HG03442 (cell line): ENCODE measurements around the gene ARG1.

Experiments
- ATAC-seq: cut with Tn5 transposase; IDR thresholded peaks from one replicate; pipeline ENCODE4 v1.9.1; 2021; ENCODE audit warnings: mild to moderate bottlenecking, moderate library complexity; ENCODE audit not compliant: unreplicated experiment

Gene ARG1

DNA sequence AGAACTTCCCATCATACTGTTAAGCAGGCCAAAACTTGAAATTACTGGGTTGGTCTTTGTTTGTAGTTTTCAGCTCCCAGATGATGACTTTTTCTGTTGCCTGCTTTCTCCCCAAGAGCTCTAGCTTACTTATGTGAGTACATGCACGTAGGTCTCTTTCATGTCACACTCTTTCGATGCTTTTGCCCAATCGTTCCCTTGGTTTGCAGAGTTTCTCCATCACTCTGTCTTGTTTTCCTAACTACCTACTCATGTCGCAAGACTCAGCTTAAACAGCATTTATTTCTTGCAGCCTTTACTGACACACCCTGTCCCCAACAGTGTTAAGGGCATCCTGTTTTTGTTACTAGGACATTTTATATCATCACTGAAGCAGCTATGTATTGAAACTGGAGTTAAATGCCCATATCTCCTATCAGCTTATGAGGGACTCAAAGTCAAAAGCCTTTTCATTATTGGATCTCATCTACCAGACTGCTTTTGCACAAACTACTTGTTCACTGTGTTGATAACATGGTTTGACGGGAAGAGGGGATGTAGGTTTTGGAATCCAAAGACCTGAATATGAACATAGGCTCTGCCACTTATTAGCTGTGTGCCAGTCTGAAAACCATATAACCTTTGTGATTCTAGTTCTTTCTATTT lies 2.9 kb downstream of the ARG1 start:
- ATAC-seq: no peak

DNA sequence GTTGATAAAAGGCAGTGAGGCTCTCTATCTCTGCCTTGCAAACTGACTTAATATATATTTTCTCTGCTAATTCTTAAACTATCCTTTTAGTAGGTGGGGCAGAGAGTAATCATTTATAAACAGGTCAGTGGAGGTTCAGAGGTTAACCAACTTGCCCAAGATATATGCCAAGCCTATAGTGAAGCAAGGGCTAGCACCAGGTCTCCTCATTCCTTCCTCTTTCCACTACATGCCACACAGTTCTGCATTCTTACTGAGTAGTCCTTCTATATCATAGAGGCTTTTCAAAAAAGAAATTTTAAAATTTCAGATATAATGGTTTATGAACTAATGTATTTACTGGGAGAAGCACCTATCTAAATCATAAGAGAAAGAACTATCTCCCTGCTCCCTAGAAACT lies 8.5 kb downstream of the ARG1 start:
- no peak for ATAC-seq

DNA sequence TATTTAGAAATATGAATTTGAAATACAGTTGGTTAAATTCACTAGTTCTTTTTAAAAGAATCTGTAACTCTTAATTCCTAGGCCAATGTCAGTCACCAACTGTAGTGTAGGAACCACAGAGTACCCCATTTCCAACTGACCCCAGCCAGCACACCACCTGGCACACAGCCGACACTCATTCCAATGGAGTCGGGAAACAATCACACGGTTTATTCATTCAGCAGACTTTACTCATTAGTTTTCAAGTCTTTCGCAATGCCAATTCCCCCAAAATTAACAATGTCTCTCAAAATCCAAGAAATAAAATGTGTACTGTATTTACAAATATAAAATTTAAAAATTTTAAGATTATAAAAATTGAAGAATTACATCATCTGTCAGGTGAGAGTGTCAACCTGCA lies 13.5 kb downstream of the ARG1 start:
- no peak for ATAC-seq

DNA sequence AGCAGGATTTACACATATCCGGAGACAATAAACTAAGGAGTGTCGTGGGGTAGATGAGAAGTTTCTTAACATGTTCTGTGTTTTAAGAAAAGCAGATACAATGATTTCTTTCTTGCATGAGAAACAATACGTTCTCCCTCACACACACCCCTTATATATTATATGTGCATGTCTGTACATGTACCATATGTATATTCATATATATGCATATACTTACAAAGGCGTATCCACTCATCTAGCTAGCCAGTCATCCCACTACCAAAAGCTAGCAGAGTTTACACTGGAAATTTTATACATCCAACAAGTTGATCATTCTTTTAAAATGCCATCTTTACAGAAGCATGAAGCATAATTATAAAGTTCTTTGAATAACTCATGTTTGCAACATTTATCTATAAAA lies 14.9 kb downstream of the ARG1 start:
- ATAC-seq: no peak

- no peak for ATAC-seq
Observed at GRCh38 chr6:131588643-131589042, 15.6 kb downstream of the ARG1 start.

DNA sequence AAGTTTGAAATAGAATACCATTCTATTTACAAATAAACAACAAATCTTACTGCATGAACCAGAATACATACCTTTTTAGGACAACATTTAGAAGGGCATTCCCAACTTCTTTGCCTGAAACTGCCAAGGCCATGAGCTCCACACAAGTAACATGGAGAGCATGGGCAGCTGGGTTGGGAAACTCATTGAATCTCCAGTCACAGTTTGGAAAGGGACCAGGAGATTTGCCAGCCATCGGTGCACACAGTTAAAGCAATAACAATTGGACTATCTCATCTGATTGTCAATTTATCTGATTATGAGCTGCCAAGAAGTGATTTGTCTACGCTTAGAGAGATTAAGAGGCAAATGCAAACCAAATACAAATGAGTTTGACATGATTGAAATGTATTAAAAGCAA lies 19.9 kb downstream of the ARG1 start:
- ATAC-seq: no peak

- ATAC-seq: no peak
Observed at GRCh38 chr6:131594074-131594473, 21.0 kb downstream of the ARG1 start.

- no peak for ATAC-seq
Observed at GRCh38 chr6:131597446-131597845, 24.4 kb downstream of the ARG1 start.

GRCh38 chr6:131600716-131601115 lies 27.7 kb downstream of the ARG1 start:
- ATAC-seq: no peak

DNA sequence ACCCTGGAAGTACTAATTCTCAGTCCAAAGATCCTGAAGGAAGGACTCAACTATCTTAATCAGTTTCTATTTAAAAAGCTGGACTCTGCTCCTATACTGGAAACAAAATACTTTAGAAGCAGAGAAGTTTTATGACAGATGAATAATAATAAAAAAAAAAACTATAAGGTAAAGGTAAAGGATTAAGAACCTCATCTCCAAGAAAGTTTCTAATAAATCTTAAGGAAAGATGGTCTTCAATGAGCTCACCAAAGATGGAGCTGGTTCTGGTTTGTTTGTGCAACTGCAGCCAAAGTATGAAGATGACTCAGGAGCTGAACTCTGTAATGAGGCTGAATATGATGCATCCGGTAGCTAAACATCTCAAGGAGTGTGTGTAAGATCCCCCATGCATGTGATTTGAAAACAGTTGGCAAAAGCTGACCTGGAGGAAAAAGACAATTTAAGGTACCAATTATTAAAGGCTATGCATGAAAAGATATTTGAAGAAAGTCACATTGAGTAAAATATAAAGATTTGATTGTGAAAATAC lies 29.8 kb downstream of the ARG1 start:
- no peak for ATAC-seq

GRCh38 chr6:131613296-131613925 lies 40.4 kb downstream of the ARG1 start:
- no peak for ATAC-seq

DNA sequence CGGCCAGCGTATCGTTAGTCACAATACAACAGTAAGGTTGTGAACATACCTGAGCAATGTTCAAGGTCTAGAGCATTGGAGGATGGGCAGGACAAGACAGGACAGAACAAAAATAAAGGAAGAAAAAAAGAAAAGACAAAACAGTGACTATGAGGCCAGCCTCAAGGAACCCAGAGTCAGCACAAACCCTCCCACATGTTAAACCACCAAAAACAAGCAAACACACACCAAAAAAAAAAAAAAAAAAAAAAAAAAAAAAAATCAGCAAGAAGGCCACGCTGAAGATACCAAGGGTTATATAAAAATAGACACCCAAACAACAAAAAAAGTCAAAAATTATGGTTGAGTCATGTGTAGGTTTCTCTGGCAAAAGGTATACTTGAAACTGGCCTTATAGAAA lies 42.2 kb downstream of the ARG1 start:
- no peak for ATAC-seq

- ATAC-seq: peak; percentile 98
Observed at GRCh38 chr6:131627724-131628682, 55.0 kb downstream of the ARG1 start, which contains the start of gene MED23. Gene MED23 (minus strand): TSS chr6:131628242. CDS start chr6:131628049, 193 bp downstream.

DNA sequence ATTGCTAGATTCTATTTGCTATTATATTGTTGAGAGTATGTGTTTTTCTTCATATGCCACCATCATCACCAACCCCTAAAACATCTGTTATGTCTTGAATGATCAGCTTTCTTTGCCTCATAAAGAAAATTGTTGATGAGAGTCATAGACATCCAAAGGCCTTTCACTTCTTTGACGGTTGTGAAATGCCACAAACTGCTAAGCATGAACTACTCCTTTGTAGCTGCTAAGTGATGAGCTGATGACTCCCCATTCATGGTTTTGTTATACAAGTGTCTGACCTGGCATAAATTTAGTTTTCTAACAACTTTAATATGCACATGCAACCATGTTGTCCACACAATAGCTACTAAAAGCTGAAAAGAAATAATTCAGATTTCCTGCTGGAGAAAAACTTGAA lies 55.7 kb downstream of the ARG1 start:
- ATAC-seq: no peak

GRCh38 chr6:131629651-131630050 lies 56.6 kb downstream of the ARG1 start:
- no peak for ATAC-seq

- ATAC-seq: no peak
Observed at GRCh38 chr6:131631625-131632289, 58.7 kb downstream of the ARG1 start.
